NCI-H226 (cell line): ENCODE data around the gene CIB4.

ENCODE experiments used
- DNase-seq: peaks from one replicate; pipeline ENCODE4 v3.0.0-alpha.2; 2015

CIB4 gene

GRCh38 chr2:26564121-26564644 lies 77.0 kb downstream of the CIB4 start:
- DNase-seq: no peak

GRCh38 chr2:26563686-26564085 lies 77.5 kb downstream of the CIB4 start:
- DNase-seq: no peak

GRCh38 chr2:26562811-26563645 lies 78.1 kb downstream of the CIB4 start:
- peak; percentile 50 for DNase-seq

DNA sequence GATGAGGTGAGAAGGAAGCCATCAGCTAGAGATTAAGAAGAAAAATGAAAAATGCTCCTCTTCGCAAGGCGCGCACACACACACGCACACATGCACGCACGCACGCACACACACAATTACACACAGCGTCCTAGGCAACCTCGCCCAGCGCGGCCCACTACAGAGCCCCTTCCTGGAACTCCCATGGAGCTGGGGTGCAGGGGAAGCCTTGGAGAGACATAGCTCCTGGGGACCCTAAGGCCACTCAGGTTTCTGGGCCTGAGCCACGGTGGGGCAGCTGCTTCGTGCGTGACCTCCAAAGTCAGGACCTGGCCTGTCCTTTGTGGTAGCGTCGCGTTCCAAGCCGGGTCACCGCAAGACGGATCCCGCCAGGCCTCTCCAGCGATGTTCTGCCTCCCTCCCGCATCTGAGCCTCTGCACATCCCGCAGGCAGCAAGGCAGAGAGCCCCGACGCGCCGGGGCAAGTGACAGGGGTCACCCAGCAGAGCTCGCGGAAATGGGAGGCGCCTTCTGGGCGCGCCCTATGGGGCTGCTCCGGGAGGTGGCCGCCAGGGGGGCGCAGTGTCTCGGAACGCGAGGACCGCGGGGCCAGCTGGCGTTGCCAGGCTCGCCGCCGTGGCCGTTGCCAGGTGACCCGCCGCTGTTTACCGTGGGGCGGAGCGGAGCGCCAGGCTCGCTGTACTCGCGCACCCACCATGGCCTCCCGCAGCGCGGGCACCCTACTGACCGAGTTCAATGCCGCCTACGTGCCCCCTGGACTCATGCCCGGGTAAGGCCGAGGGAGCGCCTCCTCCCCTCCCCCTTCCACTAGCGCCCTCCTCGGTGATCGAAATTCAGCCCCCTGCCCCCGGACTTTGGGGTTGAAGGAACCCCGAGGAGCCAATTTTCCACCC lies 79.0 kb downstream of the CIB4 start:
- DNase-seq: peak; percentile 26

GRCh38 chr2:26561376-26561775 lies 79.8 kb downstream of the CIB4 start:
- DNase-seq: no peak

DNA sequence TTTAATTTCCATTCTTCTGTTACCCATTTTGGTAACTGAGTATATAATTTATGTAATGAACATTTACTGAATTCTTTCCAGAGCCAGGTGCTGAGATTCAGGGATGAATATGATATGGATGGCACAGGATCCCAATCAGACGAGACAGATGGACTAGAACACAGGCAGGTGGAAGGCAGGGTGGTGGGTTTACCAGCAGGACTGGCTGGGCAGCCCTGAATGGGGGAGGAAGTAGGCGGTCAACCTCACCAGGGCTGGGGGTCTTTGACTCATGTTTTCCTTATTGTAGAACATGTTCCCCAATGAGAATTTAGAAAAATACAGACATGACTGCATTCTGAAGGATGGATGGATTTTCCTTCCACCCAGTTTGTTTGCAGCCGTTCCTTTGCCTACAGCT lies 80.3 kb downstream of the CIB4 start:
- DNase-seq: no peak

DNA sequence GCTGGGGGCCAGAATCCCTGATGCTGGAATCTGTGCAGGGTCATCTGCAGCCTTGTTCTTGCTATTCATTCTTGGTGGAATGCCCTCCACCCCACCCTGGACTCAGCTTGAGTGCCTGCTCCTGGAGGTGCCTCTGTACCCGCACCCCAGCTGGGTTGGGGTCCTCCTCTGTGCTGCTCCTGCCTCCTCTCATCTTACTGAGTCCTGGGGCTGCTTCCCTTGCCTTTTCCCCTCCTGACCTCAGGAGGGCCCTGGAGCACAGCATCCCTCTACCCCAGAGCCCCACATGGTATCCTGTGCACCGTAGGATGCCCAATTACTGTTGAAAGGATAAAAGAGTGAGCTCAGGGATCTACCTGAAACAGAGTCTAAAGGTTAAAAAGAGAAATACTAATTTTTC lies 81.6 kb downstream of the CIB4 start:
- DNase-seq: no peak

- no peak for DNase-seq
Measured at GRCh38 chr2:26559044-26559405, 82.1 kb downstream of the CIB4 start.

- no peak for DNase-seq
Measured at GRCh38 chr2:26558271-26559043, 82.7 kb downstream of the CIB4 start.

DNA sequence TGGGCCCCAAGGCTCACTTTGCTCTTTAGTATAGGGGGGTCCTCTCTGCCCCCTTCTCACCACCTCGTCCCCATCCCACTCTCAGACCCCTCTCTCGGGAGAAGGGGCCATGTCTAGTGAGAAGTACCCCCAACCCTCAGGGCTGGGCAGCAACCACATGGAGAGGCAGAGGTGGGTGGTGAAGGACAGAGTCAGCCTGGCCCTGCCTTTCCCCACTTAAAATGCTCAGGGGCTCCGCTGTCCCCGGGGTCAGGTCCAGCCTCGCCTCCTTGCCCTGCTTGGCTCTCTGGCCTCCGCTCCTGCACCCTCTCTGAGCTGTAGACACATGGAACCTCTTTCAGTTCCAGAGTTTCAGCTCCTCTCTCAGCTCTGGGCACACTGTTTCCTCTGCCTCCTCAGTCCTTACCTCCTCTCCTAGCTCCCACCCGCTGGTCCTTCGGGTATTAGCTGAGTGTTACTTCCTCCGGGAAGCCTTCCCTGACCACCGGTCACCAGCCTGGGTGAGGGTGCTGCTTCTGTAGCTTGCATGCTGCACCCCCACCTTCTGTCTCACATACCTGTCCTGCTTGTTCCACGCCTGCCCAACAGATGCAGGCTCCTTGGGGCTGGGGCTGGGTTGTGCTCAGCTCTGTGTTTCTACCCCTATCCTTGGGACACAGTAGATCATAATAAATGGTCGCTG lies 83.8 kb downstream of the CIB4 start:
- DNase-seq: no peak

DNA sequence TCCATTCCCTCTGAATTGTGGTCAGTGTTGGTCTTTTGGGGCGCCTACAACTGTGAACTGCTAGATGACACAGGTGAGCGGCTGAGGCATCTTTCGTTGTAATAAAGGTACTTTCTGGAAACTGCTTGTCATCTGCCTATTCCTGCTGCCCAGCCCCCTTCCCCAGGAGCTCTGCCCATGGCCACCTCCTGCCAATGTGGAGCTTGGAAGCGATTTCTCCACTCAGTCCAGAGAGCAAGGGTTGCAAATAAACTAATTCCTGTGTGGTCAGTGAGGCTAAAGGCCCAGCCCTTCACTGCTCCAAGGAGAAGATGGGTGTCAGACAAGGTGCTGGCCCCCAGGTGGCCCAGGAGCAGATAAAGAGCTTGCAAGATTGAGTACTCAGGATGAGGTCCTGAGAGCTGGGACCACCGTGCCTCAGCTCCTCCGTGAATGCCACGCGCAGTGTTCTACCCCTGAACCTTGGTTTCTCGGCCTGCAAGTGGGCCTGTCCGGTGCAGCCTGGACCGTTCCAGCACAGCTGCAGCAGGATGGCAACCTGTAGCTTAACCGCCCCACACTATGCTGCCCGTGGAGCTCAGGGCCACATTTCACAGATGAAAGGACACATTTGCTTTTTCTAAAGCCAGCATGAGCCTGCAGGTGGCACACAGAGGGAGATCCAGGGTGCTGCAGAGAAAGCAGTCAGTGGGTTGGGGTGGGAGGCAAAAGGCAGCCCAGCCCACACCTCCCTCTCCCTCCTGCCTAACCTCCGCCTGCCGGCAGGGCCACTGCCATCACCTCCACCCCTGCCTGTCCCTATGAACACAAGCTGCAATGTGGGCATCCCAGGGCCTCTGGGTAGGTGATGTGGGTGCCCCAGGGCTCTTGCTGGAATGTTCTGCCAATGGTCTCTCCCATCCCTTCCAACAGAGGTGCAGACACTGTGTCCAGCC lies 84.6 kb downstream of the CIB4 start:
- DNase-seq: no peak

DNA sequence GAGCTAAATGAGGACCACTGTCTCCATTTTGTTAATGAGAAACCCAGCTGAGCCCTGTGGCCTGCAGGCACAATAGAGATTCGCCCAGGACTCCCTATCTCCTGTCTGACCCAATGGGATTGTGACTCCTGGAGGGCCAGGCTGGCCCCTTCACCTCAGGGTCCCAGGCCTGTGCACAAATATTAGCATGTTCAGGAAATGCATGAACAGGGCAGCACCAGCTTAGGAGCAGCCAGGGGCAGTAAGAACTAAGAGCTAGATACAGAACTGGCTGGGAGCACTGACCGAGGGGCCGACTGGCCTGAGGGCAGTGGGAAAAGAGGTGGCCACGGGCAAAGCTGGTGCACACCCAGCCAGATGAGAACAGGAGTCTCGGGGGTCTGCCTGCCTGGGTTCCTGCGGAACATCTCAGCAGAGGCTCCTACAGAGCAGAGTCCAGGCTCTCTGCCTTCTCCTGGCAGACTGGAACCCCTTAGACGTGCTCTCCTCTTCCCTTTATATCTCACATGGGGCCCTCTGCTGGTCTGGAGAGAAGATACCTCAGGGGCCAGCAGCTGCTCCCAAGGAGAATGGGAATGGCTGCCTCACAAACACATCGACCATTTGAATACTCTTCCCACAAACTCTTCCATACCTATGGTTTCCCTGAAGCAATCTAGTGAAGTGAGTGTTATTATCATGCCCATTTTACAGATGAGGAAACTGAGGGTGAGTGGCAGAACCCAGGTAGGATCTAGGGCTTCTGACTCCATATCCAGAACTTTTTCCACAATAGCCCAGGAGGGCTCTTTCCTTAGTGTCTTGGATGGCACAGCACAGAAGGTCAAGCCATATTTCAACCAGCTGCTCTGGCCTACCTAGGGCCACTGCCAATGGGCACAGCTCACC lies 85.7 kb downstream of the CIB4 start:
- DNase-seq: no peak

DNA sequence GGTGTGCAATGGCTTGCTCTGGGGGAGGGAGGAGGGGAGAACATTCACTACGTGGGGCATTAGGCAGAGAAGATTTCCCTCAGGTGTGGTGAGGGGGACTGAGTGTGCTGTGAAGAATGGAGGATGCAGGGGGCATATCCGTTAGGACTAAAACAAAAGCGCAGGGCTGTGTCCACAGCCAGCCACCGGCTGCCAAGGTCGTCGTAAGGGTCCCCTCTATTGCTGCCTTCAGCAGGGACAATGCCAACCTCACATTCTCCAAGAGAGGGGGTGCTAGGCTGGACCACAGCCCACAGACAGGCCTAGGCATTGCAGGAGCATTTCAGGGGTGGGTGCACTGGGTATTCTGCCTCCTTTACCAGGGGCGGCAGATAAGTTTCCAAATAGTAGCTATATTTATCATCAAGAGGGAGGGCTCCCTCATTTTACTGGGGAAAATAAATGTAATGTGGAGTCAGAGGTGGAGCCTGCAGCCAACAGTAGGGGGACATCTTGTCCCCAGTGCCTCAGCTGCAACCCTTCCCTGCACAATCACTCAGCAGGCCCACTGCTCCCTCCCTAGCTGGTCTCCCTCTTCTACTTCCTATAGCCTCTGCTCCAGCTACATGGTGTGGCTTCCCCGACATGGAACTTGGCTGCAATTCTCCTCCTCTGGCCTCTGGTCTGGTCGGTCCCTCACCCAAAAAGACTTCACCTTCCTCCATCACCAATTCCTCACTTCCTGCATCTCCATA lies 88.4 kb downstream of the CIB4 start:
- DNase-seq: no peak

- no peak for DNase-seq
Measured at GRCh38 chr2:26550276-26551015, 90.7 kb downstream of the CIB4 start.

- no peak for DNase-seq
Measured at GRCh38 chr2:26542676-26543505, 98.3 kb downstream of the CIB4 start.

DNA sequence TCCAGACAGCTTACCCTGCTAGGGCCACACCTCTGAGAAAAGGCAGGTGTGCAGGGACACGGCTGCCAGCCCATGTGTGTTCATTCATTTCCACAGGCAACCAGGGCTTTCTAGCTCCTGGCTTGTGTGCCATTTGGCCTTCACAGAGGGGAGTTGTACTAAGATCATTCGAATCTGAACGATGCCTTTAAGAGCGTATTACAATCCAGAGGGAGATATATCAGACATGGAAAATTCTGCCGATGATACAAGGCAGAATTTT lies 99.0 kb downstream of the CIB4 start:
- DNase-seq: no peak

DNA sequence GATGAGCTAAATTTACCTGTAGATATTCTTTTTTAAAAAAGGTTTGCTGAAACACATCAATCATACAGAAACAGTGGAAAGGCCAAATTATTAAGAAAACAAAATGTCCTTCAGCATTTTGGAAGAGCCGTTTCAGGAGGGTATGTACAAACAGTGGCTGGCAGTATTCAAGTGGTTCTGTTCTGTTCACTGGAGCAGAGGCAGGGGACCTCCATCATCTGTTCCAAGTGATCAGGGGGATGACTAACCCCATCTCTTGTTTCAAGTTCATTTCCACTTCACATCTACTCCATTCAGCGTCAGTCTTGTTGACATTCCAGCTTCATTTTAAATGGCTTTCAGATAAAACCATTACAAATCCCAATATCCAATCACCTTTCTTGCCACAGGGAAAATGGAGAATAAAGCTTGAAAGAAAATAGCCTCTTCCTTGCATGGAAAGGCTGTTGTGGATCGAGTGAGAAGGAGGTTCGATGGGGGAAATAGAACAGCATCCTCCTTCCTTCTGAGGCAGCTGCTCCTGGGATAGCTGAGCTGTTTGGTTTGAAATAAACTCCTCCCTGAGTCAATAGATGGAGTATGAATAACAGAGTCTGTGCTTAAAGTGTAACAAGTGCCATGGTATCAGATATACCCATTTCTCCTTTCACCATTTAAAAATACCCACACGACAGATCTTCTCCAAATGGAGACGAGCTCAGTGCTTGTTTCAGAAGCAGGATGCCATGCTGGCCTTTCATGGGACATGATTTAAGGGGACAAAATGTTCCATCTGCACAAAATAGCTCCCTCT lies 99.6 kb downstream of the CIB4 start:
- DNase-seq: no peak
